DMS114 treated with DMSO at 0.1 percent for 48 hours (cell line): ENCODE results near the gene UGT1A9.

Experiments used
- DNase-seq: peaks from one replicate; lab custom pipeline; 2025; ENCODE audit not compliant: unreplicated experiment; lab: John Stamatoyannopoulos, UW

UGT1A9 gene

GRCh38 chr2:233795735-233796171 is 124.1 kb downstream of the UGT1A9 start:
- no peak for DNase-seq

DNA sequence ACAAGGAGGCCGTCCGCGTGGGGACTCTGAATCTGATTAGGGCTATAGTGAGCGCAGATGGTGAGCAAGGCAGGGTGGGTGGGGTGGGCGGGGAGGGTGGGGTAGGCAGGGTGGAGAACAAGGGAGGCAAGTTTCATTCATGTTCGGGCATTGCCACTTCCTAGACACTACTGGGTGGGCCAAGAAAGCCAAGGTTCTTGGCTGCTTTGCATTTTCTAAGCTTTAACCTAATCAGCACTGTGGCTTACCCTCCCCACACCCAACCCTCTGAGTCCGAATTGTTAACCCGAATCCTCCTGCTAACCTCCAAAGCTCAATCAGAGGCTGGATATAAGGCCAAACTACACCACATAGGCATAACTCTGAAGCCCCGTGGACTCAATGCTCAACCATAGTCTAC is 124.6 kb downstream of the UGT1A9 start:
- no peak for DNase-seq

DNA sequence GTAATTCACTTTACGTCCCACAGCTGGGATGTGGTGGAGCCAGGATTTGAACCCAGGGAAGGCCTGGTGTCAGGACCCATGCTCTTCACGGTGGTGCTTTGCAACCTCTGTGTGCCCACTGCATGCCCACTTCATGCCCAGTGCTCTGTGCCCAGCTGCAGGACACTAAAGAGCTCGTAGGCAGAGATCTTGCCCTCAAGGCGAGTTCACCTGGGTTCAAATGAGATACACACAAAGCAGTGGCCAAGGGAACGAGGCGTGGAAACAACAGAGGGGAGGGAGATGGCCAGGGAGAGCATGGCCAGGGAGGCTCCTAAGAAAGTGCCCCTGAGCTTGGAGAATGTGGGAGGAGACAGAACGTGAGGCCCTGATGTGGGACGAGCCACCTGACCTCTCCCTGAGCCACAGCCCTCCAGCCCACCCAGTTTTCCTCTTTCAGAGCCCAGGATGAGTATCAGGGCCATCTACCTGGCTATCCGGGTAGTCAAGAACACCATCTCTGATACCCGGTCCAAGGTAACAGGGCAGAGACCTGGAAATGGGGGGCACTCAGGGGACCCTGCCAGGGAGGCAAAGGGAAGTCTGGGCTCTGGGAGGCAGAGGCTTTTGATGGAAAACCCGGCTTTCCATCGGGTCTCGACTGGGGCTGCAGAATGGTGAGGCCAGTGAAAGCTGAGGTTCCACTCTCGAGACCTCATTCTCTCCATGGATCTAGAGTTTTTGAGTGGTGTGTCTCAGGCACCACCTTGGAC is 126.8 kb downstream of the UGT1A9 start:
- DNase-seq: no peak

DNA sequence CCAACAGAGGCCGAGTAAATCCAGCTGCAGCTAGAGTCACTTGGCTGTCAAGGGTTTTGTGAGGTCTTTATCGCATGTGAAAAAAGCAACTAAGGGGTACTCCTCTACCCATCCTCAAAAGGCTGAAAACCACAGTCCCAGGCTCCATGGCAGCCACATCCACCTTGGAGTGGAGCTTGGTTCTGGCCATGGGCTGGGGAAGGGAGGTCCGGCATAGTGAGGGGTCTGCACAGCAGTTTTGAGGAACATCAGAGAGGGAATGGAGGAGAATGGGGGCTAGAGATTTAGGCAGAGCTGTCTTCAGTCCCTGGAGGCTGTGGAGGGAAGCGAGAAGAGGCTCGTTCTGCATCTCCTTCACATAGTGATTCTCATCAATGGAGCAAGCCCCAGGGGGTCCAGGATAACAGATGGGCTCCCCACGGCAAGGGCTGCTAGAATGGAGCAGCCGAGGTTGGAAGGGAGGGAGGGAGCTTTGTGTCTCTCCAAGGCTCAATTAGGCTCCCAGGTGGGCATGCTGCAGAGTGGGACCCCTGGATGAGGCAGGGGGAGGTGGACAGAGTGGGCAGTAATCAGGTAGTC is 127.5 kb downstream of the UGT1A9 start:
- DNase-seq: no peak

- no peak for DNase-seq
Observed at GRCh38 chr2:233799716-233800115, 128.0 kb downstream of the UGT1A9 start.

DNA sequence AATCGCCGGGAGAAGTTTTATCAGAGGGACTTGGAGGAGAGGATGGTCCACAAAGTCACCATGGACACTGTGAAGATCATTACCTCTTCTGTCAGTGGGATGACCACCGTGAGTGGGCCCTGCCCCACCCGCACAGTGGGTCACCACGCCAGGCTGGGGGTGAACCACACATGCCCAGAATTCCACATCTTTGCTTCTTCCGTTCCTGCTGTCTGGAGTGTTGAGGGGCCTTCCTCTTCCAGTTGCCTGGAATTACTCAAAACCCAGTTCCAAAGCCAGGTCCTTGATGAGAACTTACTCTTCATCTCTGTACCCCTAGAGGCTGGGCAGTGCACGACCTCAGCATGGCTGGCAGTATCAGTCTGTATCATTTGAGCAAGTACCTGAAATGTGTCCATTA is 128.5 kb downstream of the UGT1A9 start:
- no peak for DNase-seq

GRCh38 chr2:233801357-233802131 is 129.8 kb downstream of the UGT1A9 start:
- DNase-seq: no peak

DNA sequence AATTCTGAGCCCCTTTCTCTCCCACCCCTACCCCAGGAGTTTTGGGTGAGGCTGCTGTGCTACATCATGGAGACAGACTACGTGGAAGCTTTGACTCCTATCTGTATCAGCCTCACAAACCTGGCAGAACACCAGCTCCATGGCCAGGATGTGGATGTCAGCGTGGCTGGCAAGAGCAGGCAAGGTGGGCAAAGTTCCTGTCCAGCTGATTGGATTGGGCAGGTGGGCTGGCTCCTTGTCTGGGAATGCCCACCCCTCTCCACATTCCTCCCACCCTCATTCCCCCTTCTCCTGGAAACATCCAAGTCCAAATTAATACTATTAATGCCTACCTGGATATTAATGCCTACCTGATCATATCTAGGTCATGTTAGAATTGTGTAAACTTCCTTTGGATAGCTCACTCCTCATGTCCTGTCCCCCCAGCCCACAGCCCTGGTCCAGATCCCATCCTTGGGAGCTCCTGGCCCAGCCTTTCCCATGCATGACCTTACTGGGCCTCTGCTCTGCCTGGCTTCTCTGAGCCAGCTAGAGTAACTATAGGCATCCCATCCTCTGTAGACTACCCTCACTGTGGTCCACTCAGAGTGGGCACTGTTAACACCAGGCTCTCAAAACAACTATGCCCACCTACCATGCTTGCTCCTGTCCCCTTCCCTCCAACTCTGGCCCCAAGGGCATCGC is 130.6 kb downstream of the UGT1A9 start:
- DNase-seq: no peak

GRCh38 chr2:233803292-233803911 is 131.7 kb downstream of the UGT1A9 start:
- no peak for DNase-seq

- no peak for DNase-seq
Observed at GRCh38 chr2:233803994-233804393, 132.3 kb downstream of the UGT1A9 start.

GRCh38 chr2:233807215-233807865 is 135.6 kb downstream of the UGT1A9 start:
- no peak for DNase-seq

GRCh38 chr2:233807966-233808935 is 136.6 kb downstream of the UGT1A9 start:
- no peak for DNase-seq

DNA sequence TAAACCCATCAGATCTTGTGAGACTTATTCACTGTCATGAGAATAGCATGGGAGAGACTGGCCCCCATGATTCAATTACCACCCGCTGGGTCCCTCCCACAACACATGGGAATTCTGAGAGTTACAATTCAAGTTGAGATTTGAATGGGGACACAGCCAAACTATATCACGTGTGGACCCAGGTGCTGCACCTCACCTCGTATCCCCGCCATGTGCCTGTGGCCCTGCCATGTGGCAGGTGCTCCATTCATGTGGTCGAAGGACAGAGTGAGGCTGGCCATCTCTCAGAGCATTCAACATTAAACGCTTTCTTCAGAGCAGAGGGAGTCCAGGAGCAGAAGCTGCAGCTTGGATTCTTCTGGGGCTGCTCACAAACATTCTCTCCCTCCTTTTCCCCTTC is 138.7 kb downstream of the UGT1A9 start:
- no peak for DNase-seq

DNA sequence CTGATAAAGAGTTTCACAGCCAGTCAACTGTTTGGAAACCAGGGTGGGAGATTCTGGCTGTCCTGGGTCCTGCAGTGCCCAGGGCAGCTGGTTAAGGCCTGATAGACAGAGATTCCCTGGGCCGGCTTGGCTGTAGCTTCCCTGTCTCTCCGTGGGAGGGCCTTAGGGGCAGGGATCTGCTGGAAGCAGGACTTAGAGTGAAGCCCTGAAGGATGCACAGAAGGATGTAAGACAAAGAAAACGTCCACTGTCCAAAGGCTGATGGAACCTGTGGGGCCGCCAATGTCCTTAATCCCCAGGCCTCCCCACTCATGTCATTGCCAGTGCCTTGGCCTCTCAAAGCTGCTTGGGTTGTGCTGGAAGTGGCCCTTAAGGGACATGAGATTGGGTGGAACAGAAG is 139.4 kb downstream of the UGT1A9 start:
- DNase-seq: no peak

DNA sequence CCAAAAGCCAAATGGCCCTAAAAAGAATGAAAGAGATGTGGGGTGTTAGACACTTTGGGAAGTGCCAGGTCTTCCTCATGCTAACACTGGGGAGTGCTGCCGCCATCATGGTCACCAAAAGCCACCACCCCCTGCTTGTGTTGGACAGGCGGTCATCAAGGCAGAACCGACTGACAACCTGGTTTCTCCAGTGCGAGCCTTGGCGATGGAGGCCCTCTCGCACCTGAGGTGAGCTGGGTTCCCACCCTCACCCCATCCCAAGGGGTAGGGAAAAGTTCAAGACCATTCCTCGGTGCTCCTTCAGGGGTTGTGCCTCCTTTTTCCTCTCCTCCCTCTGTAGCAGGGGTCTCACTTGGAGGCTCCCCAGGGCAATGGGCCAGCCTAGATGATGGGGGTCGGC is 140.0 kb downstream of the UGT1A9 start:
- no peak for DNase-seq

- no peak for DNase-seq
Observed at GRCh38 chr2:233813236-233814055, 141.7 kb downstream of the UGT1A9 start.

DNA sequence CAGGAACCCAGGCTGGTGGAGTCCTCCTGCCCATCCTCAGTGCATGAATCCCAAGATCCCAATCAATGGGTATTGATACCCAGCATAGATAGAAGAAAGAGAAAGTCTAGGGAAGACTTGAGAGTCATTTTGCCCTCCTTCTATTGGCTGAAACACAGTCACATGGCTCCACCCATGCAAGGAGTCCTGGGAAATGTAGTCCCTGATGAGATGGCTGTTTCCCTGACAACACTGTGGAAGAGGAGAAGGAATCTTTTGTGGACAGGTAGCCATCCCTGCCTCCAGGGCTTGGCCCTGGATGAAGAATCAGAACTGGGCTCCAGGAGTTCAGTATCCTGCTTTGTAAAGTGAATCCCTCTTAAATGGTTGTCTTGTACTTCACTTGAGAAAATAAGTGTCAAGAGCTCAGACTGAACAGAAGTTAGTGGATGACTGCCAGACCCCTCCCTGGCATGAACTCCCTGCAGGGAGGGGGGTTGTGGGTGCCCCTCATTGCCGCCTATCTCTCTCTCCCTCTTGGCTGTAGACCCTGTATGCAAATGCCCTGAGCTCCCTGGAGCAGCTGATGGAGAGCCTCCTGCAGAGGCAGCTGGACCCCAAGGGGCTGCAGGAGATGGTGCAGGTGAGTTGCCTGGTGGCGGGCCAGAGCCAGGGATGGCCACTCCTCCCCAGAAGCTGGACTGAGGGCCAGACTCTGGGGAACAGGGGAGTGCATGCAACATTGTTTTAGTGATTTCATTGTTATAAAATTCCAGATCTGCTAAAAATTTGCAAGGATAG is 142.5 kb downstream of the UGT1A9 start:
- no peak for DNase-seq

DNA sequence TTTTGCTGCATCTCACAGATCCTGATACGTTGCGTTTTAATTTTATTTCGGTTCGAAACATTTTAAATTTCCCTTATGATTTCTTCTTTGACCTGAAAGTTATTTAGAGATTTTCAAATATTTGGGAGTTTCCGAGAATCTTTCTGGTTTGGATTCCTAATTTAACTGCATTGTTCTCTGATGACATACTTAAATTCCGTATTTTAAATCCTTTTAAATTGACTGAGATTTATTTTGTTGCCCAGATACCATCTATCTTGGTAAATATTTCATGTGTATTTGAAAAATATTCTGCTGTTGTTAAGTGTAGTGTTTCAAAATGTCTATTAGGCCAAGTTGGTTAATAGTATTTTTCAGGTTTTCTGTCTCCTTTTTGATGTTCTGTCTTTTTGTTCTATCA is 144.2 kb downstream of the UGT1A9 start:
- no peak for DNase-seq
